ENCODE measurements around the gene KCNT2. TPM values are rescaled to one million over a fixed set of nuclear protein-coding genes. Genes with fewer than 3 reads are reported as not detected.

Gene KCNT2
- total RNA-seq, 1 experiment from 2014 or later, result not detected

DNA sequence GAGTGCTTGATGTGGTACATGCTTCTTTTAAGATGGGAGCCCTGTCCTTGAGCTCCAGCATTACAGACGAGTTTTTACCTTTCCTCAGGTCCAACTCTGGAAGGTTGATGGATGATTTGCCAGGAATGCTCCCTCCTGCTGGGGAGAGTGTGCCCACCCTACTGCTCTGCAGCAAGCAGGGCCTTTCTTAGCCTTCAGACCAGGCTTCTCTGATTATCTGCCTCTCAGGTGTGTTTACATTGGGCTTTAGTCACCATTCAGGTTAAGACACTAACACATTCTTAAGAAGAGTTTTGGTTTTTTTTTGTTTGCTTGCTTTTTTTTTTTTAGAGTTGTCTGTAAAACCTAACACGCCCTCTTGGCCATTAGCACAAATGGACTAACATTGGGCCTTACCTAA is 301.8 kb downstream of the KCNT2 start:
- Histone ChIP-seq H3K4me1 (ENCODE audit: control insufficient read depth in 1 of 2, insufficient read depth in 2 of 2, low read length in 2 of 2) (no peaks in the 10 kb centered on the region), H3K9ac (ENCODE audit: low read length) (no peak overlapping the region), H3K36me3 (ENCODE audit: control insufficient read depth in 1 of 2, insufficient read depth in 2 of 2, low read length in 2 of 2) (no peaks in the 10 kb centered on the region), H3K9me2 (ENCODE audit: insufficient read depth) (no peaks in the 10 kb centered on the region), H3K27me3 (ENCODE audit: insufficient read depth, low read length) (no peaks in the 10 kb centered on the region), H2AFZ (ENCODE audit: low read depth, low read length, poor library complexity, severe bottlenecking) (no peak overlapping the region), H3K4me2 (ENCODE audit: low read length) (no peak overlapping the region), H3K79me2 (ENCODE audit: insufficient read depth, low read length) (no peaks in the 10 kb centered on the region), H4K20me1 (ENCODE audit: insufficient read depth) (no peaks in the 10 kb centered on the region), H3K9me3 (ENCODE audit: control insufficient read depth in 1 of 2, insufficient read depth in 1 of 2, low read depth in 1 of 2, low read length in 2 of 2) (no peaks in the 10 kb centered on the region), H3K27ac (ENCODE audit: low read depth, low read length) (no peak overlapping the region), H3K4me3 (replicated peaks in 1 of 2; ENCODE audit: low read depth in 1 of 2, low read length in 2 of 2) (no peak overlapping the region)
- ChIA-PET CTCF (interaction anchor here (1.7 kb wide), 1 partner anchor 158 kb away, joined by 5 read pairs; no protein-coding TSS in a partner anchor), POLR2A (no interaction called here), RAD21 (ENCODE audit: low non-redundant PET in 1 of 2, low total read pairs in 2 of 2, uncharacterized antibody in 2 of 2, unreplicated experiment in 2 of 2) (no interaction called here)
- TF ChIP-seq EZH2 (IDR thresholded peaks at IDR 0.05), result no peak
- no peak for TF ChIP-seq CEBPB (IDR thresholded peaks at IDR 0.05; ENCODE audit: low read depth)
- no peak for TF ChIP-seq SRF (IDR thresholded peaks at IDR 0.05; ENCODE audit: low read depth)
- no peak for DNase-seq (ENCODE audit: low read depth, low spot score)
- BruUV-seq (replicated peaks), result no TSS peak
- intact Hi-C loops (cut with micrococcal nuclease), result no loop called here
- no peak for ATAC-seq

DNA sequence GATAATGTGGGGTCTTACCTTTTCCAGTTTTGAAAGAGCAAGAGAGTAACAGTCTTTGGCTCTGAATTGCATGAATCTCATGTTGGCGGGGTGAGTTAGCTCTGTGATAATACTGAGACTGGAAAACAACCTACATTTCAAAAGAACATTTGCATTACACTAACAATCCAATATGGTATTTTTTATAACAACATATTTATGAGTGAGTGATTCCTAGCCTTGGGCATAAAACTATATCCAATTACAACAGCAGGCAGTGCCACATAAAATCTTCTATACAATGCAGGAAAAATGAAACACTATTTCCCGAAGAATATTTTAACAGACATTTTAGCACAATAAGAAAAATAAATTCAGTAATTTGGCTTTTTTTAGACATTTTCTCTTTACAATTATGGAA is 303.0 kb downstream of the KCNT2 start:
- Histone ChIP-seq H3K27me3 (ENCODE audit: insufficient read depth, low read length) (no peaks in the 10 kb centered on the region), H3K27ac (ENCODE audit: low read depth, low read length) (no peak overlapping the region), H4K20me1 (ENCODE audit: insufficient read depth) (no peaks in the 10 kb centered on the region), H3K9me2 (ENCODE audit: insufficient read depth) (no peaks in the 10 kb centered on the region), H3K4me2 (ENCODE audit: low read length) (no peak overlapping the region), H2AFZ (ENCODE audit: low read depth, low read length, poor library complexity, severe bottlenecking) (no peak overlapping the region), H3K36me3 (ENCODE audit: control insufficient read depth in 1 of 2, insufficient read depth in 2 of 2, low read length in 2 of 2) (no peaks in the 10 kb centered on the region), H3K9ac (ENCODE audit: low read length) (no peak overlapping the region), H3K4me1 (ENCODE audit: control insufficient read depth in 1 of 2, insufficient read depth in 2 of 2, low read length in 2 of 2) (no peaks in the 10 kb centered on the region), H3K79me2 (ENCODE audit: insufficient read depth, low read length) (no peaks in the 10 kb centered on the region), H3K9me3 (ENCODE audit: control insufficient read depth in 1 of 2, insufficient read depth in 1 of 2, low read depth in 1 of 2, low read length in 2 of 2) (no peaks in the 10 kb centered on the region), H3K4me3 (replicated peaks in 1 of 2; ENCODE audit: low read depth in 1 of 2, low read length in 2 of 2) (no peak overlapping the region)
- intact Hi-C loops (cut with micrococcal nuclease), result no loop called here
- TF ChIP-seq, protein P1, sequence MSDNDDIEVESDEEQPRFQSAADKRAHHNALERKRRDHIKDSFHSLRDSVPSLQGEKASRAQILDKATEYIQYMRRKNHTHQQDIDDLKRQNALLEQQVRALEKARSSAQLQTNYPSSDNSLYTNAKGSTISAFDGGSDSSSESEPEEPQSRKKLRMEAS (IDR thresholded peaks at IDR 0.05), result no peak
- TF ChIP-seq RAD21 (IDR thresholded peaks at IDR 0.05; ENCODE audit: low read depth), result no peak
- TF ChIP-seq, protein P2, sequence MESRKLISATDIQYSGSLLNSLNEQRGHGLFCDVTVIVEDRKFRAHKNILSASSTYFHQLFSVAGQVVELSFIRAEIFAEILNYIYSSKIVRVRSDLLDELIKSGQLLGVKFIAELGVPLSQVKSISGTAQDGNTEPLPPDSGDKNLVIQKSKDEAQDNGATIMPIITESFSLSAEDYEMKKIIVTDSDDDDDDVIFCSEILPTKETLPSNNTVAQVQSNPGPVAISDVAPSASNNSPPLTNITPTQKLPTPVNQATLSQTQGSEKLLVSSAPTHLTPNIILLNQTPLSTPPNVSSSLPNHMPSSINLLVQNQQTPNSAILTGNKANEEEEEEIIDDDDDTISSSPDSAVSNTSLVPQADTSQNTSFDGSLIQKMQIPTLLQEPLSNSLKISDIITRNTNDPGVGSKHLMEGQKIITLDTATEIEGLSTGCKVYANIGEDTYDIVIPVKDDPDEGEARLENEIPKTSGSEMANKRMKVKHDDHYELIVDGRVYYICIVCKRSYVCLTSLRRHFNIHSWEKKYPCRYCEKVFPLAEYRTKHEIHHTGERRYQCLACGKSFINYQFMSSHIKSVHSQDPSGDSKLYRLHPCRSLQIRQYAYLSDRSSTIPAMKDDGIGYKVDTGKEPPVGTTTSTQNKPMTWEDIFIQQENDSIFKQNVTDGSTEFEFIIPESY (IDR thresholded peaks at IDR 0.05; ENCODE audit: extremely low read depth, insufficient replicate concordance, low read length), result no peak
- TF ChIP-seq, protein P3, sequence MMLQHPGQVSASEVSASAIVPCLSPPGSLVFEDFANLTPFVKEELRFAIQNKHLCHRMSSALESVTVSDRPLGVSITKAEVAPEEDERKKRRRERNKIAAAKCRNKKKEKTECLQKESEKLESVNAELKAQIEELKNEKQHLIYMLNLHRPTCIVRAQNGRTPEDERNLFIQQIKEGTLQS (IDR thresholded peaks at IDR 0.05), result no peak
- BruUV-seq (replicated peaks), result no TSS peak
- DNase-seq (ENCODE audit: low read depth, low spot score) (no peak), ATAC-seq (no peak)
- ChIA-PET POLR2A (no interaction called here), CTCF (interaction anchor here (1.0 kb wide), 1 partner anchor 12 kb away, joined by 3 read pairs; no protein-coding TSS in a partner anchor), RAD21 (ENCODE audit: low non-redundant PET in 1 of 2, low total read pairs in 2 of 2, uncharacterized antibody in 2 of 2, unreplicated experiment in 2 of 2) (no interaction called here)

Measured in HCT116 (cell line).